Stimulated activated CD8-positive, alpha-beta memory T cell treated with anti-CD3 and anti-CD28 coated beads, Interleukin-2, amount 100 ng/mL, for 48 hours (primary cell): Measurements from ENCODE around the gene LFNG.
"Not testable (repeated sequence)": the region's sequence is repeated elsewhere in the genome, so short reads cannot be mapped to it uniquely, and the experiment has no call there.

Experiments used
- DNase-seq, 2 donors: peaks; one replicate each; pipeline ENCODE4 v3.0.0-alpha.2; 2020; ENCODE audit warnings: low read depth in 2 of 2

Gene LFNG

DNA sequence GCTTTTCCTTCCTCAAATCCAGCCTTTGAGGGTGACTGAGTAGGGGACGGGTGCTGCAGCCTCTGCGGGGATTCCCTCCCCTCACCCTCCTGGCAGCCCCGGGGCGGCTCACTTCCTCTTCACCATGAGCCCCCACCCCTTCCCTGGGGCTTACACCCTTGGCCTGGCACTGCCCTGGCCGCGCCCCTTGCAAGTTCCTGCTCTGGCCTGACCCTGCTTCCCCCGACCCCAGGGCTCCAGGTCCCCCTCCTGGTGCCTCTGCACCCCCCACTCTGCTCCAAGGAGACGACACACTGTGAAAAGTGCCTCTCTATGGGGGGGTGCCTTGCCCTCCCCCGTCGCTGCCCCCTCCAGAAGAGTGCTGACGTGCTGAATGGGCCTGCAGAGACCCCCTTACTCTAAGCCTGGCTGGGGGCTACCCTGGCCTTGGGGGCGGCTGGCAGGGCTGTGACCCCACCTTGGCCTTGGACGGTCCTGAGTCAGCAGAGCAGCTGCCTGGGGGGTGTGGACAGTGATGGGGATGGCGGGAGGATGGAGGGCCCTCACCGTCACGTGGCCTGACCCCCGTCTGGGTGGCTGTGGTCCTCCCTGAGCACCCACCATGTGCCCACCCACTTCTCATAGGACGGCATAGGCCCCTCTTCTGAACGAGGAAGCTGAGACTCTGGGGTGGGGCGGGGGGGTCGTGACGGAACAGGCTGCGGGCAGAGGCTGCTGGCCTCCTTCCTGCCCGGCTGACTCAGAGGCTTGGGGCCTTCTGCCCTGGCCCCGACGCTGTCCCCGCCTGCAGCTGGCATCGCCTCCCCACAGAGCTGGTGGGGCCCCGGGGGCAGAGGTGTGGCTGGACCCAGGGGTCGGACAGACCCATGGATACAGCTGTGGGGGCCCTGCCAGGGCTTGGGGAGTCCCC lies 9.8 kb downstream of the LFNG start:
- DNase-seq, result no peak

DNA sequence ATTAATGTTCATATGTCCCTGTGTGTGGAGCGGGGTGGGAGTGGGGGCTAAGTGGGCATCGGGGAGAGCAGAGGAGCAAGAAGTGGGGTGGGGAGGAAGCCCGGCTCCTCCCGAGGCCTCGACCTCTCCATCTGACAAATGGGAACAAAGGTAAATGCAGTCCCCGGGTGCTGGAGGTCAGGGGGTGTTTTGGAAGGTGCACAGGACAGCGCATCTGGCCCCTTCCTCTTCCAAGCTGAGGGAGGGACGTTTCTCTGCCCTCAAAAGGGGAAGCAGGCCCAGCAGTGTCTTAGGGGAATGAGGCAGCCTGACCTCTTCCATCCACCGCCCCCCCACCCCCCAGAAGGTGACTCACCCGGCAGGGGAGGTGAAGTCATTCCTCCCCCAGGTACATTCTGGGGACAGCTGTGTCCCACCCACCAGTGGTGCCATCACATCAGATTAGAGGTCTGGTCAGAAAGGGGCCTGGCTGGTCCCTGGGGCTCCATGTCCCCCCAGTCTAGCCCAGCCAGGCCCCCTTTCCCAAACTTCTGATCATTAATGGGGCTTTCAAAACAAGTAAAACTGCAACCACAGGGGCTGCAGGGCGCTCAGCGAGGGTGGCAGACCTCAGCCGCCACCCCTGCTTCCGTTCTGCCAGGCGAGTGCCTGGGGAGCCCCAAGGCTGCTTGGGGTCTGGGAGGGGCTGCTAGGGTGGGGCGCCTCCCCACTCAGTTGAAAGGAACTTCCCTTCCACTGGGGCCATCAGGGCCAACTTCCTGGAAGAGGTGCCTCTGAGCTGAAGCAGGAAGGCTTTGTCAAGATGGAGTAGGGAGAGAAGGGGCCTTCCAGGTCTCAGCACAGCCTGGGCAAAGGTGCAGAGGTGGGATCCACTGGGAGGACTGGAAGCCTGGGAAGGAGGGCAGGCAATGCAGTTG lies 10.8 kb downstream of the LFNG start:
- peak in 1 of 2 donors; percentile 54 for DNase-seq

DNA sequence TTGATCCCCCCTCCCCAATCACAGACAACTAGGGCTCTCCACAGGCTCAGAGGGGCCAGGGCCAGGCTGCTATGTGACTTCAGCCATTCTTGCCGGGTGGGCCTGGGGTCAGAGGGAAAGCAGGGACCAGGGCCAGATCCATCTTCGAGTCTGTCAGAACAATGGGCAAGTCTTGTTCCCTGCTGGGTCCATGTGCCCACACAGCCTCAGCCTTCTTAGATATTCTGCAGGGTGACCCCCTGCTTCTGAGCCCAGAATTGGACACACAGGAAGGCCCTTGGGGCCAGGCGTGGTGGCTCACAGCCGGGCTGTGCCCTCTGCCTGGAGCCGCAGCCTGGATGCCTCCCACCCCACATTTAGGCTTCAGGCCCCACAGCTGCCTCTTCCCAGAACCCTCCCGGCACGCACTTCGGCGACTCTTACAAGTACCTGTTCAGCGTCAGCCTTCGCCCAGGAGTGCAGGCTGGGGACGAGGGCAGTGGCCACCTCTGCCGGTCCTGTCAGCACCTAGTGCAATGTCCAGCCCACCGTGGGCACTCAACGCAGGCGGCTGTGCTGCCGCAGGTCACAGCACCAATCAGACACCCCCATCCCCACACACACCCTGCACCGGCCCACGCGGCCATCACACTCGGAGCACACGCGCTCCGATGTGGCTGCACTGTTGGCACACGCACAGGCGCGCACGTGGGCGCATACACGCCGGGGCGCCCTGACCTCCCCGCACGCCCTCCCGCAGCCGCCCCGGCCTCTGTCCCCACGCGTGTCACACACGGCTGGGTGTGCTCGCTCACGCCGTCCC lies 11.6 kb downstream of the LFNG start:
- DNase-seq, result not testable (repeated sequence)

DNA sequence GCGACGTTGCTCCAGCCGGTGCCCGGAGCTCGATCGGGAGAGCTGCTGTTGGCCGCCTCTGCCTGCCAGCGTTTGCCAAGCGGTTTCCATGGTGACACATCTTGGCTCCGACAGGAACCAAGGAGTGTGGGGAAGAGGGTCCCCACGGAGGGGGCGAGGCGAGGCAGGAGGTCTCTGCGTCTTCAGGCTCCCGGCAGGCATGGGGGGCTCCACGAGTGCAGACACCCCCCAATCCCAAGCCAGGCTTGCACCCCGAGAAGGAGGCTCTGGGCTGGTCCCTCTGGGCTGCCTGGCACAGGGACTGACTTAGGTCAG lies 12.2 kb downstream of the LFNG start:
- not testable (repeated sequence) for DNase-seq

DNA sequence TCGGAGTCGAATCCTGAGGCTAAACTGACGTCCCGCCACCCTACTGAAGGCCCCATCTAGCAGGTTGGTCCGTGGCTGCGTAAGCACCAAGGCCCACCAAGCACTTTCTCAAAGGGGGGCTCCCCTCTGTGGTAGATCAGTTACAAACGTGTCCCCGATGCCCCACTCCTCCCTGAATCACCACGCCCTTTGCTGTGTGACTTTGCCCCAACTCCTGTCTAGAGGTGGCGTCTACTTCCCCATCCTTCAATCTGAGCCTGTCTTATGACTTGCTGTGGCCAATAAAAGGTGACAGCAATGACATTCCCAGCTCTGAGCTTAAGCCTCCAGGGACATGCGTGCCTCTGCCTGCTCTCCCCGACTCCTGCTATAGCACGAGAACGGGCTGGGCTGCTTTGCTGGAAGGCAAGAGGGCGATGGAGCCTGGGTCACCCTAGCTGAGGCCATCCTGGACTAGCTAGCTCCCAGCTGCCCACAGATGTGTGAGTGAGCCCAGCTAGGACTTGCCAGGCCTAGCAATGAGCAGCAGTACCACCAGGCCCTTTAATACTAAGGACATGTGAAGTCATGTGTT lies 12.7 kb downstream of the LFNG start:
- DNase-seq, result not testable (repeated sequence)

DNA sequence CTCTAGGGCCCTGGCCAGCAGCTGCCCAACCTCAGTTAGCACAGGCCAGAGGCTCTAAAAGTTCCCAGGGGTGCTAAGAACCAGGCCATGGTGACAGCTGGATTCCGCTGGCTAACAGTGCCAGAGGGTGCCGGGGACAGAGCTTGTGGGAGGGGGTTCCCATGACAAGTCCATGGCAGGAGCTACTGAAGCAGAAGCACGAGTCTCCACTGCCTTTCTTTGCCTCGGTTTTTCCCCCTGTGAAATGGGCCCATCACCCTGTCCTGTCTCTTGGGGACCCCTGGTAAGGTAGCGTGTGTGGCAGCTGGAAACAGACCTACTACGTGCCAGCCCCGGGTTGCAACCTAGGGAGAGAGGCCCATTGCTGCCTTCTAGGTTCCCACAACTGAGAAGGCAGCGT lies 13.2 kb downstream of the LFNG start:
- DNase-seq, result not testable (repeated sequence)

DNA sequence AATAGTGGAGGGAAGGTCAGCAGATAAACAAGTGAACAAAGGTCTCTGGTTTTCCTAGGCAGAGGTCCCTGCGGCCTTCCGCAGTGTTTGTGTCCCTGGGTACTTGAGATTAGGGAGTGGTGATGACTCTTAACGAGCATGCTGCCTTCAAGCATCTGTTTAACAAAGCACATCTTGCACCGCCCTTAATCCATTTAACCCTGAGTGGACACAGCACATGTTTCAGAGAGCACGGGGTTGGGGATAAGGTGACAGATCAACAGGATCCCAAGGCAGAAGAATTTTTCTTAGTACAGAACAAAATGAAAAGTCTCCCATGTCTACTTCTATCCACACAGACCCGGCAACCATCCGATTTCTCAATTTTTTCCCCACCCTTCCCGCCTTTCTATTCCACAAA lies 14.0 kb downstream of the LFNG start:
- DNase-seq, result not testable (repeated sequence)

DNA sequence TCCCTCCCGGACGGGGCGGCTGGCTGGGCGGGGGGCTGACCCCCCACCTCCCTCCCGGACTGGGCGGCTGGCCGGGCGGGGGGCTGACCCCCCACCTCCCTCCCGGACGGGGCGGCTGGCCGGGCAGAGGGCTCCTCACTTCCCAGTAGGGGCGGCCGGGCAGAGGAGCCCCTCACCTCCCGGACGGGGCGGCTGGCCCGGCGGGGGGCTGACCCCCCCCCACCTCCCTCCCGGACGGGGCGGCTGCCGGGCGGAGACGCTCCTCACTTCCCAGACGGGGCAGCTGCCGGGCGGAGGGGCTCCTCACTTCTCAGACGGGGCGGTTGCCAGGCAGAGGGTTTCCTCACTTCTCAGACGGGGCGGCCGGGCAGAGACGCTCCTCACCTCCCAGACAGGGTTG lies 14.6 kb downstream of the LFNG start:
- DNase-seq, result not testable (repeated sequence)

DNA sequence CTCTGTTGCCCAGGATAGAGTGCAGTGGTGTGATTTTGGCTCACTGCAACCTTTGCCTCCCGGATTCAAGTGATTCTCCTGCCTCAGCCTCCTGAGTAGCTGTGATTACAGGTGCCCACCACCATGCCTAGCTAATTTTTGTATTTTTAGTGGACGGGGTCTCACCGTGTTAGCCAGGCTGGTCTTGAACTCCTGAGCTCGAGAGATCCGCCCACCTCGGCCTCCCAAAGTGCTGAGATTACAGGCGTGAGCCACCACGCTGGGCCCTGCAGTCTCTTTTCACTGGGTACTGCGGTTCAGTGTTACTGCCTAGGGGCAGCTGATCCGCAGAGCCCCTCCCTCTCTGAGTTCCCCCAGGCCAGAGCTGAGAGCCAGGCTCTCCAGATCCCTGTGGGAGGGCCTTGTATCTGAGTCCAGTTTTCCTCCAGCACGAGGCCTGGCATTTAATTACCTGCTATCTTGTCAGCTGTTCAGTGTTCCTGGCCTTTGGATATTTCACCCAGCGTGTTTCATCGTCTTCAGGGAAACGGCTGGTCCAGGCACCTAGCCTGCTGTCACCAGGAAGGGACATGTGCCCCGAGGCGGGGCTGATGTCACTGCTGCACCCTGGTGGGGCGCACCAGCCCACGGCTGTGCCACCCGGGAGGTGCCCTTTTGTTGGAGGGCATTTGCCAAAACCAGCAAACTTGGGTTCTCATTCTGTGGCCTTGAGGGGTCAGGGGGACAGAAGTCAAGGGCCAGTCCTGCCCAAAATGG lies 16.5 kb downstream of the LFNG start:
- not testable (repeated sequence) for DNase-seq

DNA sequence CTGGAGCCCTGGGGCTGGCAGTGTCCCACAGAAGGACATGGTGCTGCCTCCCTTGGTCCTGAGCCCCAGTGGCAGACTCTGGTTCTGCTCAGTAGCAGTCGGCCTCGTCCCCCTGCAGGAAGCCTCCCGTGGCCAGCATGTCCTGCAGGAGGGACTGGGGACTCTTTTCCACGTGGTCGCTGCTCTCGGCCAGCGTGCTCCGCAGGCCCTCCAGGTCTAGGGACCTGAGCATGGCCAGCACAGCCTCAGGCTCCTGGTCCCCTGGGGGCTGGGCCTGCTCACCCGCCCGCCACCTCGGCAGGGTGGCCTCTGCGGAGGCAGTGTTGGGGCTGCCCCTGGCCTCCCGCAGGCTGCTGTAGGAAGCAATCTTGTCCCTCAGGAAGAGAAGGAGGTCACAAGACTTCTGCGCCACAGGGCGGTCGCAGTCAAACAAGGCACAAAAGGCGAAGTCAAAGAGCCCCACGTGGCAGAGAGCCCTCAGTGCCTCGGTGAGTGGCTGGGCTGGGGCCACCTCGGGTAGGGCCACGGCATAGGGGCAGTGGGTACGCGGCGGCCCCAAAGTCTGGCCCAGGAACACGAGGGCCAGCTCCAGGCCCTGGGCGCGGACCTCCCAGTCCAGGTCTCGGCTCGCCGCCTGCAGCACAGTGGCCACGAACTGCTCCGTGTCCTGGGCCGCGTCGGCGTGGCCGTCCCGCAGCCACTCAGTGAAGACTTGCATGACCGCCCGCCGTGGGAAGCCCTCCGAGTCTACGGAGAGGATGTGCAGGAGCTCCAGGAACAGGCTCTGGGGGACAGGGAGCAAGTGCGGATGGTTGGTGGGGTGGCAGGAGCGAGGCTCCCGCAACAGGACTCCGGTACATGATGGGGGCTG lies 18.6 kb downstream of the LFNG start:
- DNase-seq, result no peak

DNA sequence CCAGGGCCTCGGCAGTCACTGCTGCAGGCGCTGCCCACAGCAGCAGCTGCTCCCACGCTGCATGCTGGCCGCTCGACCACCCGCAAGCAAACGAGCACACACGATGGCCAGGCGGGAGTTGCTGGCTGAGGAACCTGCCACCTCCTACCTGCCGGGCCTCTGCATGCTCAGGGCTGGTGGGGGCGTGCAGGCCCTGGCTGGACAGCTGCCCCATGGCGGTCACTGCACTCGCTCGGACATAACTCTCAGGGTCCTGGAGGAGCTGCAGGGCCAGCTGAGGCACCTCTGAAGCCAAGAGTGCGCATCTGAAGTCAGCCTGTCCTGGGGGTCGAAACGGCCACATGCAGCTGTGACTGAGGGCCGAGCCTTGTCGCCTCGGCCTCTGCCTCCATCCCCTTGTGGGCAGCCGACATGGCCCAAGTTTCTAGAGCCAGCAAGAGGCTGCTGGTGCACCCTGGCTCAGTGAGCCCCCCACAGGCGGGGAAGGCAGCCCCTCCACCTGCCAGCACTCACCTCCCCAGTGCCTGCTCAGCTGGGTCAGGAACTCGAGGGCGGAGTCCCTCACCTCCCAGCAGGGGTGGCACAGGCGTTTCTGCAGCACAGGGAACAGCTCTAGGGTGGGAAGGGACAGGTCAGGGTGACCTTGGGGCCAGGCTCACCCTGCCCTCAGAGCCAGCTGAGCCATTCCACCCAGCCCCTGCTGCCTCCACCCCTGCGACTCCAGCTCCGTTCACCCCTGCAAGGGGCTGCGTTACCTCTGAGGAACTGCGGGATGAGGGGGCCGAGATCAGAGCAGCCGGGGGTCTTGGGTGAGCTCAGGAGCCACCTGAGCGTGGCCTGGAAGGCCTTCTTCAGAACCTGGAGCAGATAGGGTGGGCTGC lies 19.7 kb downstream of the LFNG start:
- DNase-seq, result no peak

DNA sequence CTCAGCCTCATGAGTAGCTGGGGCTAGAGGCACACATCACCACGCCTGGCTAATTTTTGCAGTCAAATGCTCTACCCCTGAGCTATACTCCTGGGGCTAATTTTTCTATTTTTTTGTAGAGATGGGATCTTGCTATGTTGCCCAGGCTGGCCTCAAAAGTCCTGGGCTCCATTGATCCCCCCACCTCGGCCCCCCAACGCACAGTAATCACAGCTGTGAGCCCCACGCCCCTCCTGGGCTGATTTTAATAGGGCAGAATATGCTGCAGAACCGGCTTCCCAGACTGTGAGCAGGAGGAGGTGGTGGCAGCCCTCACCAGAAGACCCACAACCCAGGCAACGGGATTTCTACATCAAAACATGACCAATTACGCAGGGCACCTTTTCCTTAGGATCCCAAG lies 20.6 kb downstream of the LFNG start:
- no peak for DNase-seq

DNA sequence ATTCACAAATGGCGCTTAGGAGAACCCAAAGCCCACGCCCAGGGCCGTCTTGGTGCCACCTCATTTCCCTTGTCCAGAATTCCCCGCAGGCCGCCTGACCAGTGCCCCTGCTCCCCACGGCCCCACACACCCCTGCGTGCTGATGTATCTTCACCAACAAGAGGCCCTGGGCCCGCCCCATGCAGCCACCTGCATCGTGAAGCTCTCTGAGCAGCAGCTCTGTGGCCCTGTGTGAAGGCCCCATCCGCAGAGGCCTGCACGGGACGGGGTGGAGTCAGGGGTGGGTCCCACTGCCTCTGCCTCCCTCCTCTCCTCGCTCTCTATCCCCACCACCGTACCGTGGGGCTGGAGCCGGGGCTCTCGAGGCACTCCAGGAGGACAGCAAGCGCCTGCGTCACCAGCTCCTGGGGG lies 21.1 kb downstream of the LFNG start:
- DNase-seq, result no peak

DNA sequence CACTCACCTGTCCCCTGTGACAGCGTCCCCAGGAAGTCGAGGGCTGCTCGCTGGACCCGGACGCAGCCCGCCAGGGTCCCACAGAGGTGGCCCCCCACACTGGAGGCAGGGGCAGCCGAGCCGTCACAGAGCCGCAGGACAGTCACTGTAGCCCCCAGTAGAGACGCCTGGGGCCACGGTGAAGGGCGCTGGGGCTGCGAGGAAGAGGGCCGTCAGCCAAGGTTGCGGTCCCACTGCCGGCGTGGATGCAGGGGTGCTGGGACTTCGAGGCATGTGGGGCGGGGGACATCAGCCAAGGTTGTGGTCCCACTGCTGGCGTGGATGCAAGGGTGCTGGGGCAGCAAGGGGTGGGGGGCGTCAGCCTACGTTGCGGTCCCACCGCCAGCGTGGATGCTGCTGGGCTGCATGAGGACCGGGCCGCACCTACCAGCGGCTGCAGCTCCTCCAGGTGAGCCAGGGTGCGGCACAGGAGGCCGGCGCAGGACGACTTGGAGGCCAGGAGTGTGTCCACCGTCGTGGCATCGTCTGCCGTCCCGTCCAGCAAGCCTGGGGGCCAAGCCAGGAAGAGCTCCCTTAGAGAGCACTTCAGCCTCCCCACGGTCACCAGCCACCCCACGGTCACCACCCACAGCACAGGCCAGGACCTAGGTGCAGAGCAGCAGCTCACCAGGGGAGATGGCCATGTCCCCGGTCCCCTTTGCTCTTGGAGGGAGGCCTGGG lies 21.9 kb downstream of the LFNG start:
- DNase-seq, result no peak

DNA sequence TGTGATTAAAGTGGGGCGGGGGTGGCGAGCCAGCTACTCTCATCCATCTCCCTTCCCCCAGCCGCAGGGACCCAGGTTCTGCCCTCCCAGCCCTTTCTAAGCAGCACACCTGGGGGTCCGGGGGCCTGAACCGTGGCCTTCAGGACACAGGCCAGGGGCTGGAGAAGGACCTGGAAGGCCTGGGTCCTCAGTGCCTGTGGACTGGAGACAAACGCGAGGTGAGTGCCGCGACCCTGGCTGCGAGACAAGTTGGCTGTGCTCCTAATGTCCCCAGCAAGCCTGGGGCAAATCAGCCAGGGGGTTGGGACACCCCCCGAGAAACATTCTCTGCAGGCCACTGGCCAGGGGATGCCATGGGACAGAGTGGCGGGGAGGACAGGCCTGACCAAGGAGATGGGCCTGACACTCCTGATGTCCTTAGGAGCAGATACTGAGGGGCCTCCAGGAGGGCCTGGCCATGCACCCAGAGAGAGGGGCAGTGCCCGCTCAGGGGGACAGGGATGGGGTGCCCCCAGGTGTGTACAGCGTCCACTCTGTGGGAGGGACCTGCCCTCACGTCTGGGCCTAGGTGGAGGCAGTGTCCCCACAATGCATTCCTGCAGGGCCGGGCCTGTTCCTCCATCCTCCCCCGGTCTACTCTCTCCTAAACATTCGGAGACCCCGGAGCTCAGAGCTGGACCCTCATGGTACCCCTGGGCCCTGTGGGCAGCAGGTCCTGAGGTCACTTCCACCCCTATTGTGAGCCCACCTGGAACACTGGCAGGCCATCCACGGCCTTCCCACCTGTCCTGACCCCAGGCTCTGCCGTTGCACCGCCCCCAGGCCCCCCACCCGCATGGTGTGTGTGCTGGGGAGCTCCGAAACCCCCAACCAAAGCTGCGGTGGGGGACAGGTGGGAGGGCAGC lies 22.7 kb downstream of the LFNG start:
- DNase-seq, result no peak

DNA sequence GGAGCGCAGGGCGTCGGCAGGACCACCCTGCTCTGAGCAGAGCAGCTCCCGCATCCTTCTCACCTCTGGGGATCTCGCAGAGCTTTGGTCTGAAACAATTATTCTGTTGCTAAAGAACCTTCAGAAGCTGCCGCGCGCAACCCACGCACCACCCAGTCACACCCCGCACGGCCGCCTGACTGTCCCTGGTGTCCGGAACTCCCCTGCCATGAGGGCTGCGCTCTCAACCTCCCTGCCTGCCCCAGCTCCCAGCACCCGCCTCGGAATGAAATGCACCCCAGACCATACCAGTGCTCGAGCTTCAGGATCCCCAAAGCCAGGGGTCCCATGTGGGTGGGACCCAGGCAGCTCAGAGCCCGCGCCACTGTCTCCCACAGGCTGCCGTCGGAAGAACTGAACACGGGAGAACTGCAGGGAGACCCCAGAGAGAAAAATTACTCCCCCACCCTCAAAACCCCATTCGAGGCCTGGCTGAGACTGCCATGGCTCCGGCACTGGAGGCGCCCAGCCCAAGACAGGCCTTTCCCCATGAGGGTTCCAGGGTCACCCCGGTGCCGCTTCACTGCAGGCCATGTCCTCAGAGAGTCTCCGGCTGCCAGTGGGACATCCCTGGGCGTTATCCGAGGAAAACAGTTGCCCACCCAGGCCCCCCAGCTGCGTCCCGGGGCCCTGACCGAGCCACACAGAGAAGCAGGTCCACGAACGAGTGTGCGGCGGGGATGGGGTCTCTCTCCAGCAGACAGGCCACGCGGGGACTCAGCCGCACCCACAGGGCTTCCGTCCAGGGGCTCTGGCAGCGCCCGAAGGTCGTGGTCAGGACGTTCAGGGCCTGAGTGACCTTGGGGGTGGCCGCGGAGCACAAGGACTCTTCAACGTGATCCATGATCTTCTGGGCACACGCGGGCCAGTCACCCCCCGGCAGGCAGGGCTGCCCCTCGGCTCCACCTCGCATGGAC lies 23.6 kb downstream of the LFNG start:
- no peak for DNase-seq
